Fibroblast of the aortic adventitia (primary cell): ENCODE measurements around the gene EYA4. TPM values are rescaled to one million over a fixed set of nuclear protein-coding genes. Genes with fewer than 3 reads are reported as not detected.

Experiments used
- DNase-seq: peaks from one replicate; pipeline ENCODE4 v3.0.0-alpha.2; 2010; ENCODE audit warnings: low read depth
- H3K4me3 ChIP-seq: 2 replicates; pipeline ENCODE4 v1.5.1; 2011; ENCODE audit warnings: low read depth, mild to moderate bottlenecking, control low read depth, low read length, moderate library complexity
- total RNA-seq: library from RNA; depleted of rRNA; stranded (reverse); fragments of >200 nt; gene quantifications from 2 replicates; pipeline ENCODE4 v1.2.3, GENCODE V29; 2012; ENCODE audit warnings: low replicate concordance
- TF ChIP-seq, protein P1 (sequence below): IDR thresholded peaks from 2 replicates; pipeline ENCODE4 v1.5.1; 2011; ENCODE audit warnings: mild to moderate bottlenecking, low read length, control low read depth, inconsistent platforms; ENCODE audit not compliant: insufficient read depth

Gene EYA4
- total RNA-seq, 1 donor, result 5.7 TPM

GRCh38 chr6:133408543-133408942 lies 167.4 kb downstream of the EYA4 start:
- TF ChIP-seq, protein P1, sequence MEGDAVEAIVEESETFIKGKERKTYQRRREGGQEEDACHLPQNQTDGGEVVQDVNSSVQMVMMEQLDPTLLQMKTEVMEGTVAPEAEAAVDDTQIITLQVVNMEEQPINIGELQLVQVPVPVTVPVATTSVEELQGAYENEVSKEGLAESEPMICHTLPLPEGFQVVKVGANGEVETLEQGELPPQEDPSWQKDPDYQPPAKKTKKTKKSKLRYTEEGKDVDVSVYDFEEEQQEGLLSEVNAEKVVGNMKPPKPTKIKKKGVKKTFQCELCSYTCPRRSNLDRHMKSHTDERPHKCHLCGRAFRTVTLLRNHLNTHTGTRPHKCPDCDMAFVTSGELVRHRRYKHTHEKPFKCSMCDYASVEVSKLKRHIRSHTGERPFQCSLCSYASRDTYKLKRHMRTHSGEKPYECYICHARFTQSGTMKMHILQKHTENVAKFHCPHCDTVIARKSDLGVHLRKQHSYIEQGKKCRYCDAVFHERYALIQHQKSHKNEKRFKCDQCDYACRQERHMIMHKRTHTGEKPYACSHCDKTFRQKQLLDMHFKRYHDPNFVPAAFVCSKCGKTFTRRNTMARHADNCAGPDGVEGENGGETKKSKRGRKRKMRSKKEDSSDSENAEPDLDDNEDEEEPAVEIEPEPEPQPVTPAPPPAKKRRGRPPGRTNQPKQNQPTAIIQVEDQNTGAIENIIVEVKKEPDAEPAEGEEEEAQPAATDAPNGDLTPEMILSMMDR, result no peak
- DNase-seq, result no peak

GRCh38 chr6:133410638-133411435 lies 169.7 kb downstream of the EYA4 start:
- TF ChIP-seq, protein P1, result no peak
- no peak for DNase-seq
- H3K4me3 ChIP-seq, result no peak overlapping the region

More at GRCh38 chr6:133408543-133408942, 167.4 kb downstream of the EYA4 start:
- no peak overlapping the region for H3K4me3 ChIP-seq

- no peak for DNase-seq
- H3K4me3 ChIP-seq, result no peak overlapping the region
- TF ChIP-seq, protein P1, result no peak
Observed at GRCh38 chr6:133411757-133412156, 170.6 kb downstream of the EYA4 start.

GRCh38 chr6:133415262-133415661 lies 174.1 kb downstream of the EYA4 start:
- TF ChIP-seq, protein P1, result no peak
- no peak for DNase-seq
- H3K4me3 ChIP-seq, result no peak overlapping the region

- no peak for DNase-seq
- no peak overlapping the region for H3K4me3 ChIP-seq
- TF ChIP-seq, protein P1, result no peak
Observed at GRCh38 chr6:133418108-133418507, 177.0 kb downstream of the EYA4 start.

DNA sequence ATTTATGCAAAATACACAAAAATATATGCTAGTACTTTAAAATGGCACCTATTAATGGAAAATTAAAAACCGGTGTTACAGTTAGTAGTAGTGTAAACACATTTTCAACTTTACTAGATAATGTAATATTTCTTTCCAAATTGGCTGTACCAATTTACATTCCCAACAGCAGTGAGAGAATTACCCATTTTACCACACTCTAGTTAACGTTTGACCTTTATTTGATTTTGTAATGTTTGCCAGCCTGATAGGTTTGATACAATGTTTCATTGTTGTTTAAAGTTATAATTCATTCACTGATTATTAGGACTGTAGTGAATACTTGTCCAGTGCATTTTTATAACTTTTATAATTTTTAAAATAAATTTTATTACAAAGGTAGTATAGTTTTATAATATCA lies 182.1 kb downstream of the EYA4 start:
- TF ChIP-seq, protein P1, result no peak
- DNase-seq, result no peak
- H3K4me3 ChIP-seq, result no peak overlapping the region
